K562 (cell line): ENCODE data around the gene TMEM205. TPM values are rescaled to one million over a fixed set of nuclear protein-coding genes. Genes with fewer than 3 reads are reported as not detected.

Source experiments
- ARID3B ChIP-seq: fragments of 250-450 bp; sonication (Bioruptor Pico); IDR thresholded peaks from 2 replicates; pipeline ENCODE4 v1.4.0; 2020; ENCODE audit warnings: borderline replicate concordance
- CCNT2 ChIP-seq: IDR thresholded peaks from 2 replicates; pipeline ENCODE4 v1.6.1; 2011; ENCODE audit warnings: borderline replicate concordance, low read depth, mild to moderate bottlenecking, moderate library complexity, mixed read lengths, low read length; ENCODE audit not compliant: insufficient read length; ENCODE audit errors: extremely low read depth
- ETV1 ChIP-seq: fragments of 450-650 bp; conservative IDR thresholded peaks from 2 replicates; pipeline ENCODE4 v1.6.1; 2016; ENCODE audit warnings: missing genetic modification characterization, control low read depth, low read depth, missing compliant biosample characterization
- HES1 ChIP-seq: fragments of 450-650 bp; IDR thresholded peaks from 2 replicates; pipeline ENCODE4 v1.6.1; 2016; ENCODE audit warnings: low read depth, mild to moderate bottlenecking, moderate library complexity
- HNRNPUL1 ChIP-seq: fragments of 200-400 bp; formaldehyde crosslinking; IDR thresholded peaks from 2 replicates; pipeline ENCODE4 v1.6.1; 2017; ENCODE audit warnings: low read length
- MECOM ChIP-seq: fragments of 250-450 bp; sonication (Bioruptor Pico); IDR thresholded peaks from 2 replicates; pipeline ENCODE4 v1.8.0; 2022; ENCODE audit warnings: inconsistent platforms
- POLR2G ChIP-seq: fragments of 200-400 bp; formaldehyde crosslinking; IDR thresholded peaks from 2 replicates; pipeline ENCODE4 v1.6.1; 2017; ENCODE audit warnings: low read depth, mild to moderate bottlenecking, antibody characterized with exemption, low read length, moderate library complexity
- PRDM10 ChIP-seq: fragments of 450-650 bp; IDR thresholded peaks from 2 replicates; pipeline ENCODE4 v1.6.1; 2018; ENCODE audit not compliant: partially characterized antibody
- PTTG1 ChIP-seq: fragments of 450-650 bp; IDR thresholded peaks from 2 replicates; pipeline ENCODE4 v1.6.1; 2016; ENCODE audit warnings: low read depth, mild to moderate bottlenecking, missing genetic modification characterization, missing compliant biosample characterization
- RNF219 ChIP-seq: fragments of 250-450 bp; sonication (Bioruptor Pico); IDR thresholded peaks from 2 replicates; pipeline ENCODE4 v1.5.0; 2022; ENCODE audit warnings: mild to moderate bottlenecking
- SRSF1 ChIP-seq: fragments of 200-400 bp; formaldehyde crosslinking; IDR thresholded peaks from 2 replicates; pipeline ENCODE4 v1.6.1; 2017; ENCODE audit warnings: mild to moderate bottlenecking, low read depth, low read length, moderate library complexity
- STAT5B ChIP-seq: fragments of 250-450 bp; sonication (Bioruptor Pico); IDR thresholded peaks from 2 replicates; pipeline ENCODE4 v1.8.0; 2021; ENCODE audit warnings: mild to moderate bottlenecking, inconsistent platforms
- U2AF1 ChIP-seq: fragments of 200-400 bp; formaldehyde crosslinking; optimal IDR thresholded peaks from 2 replicates; pipeline ENCODE3; 2017; ENCODE audit warnings: mild to moderate bottlenecking, low read depth, low read length, moderate library complexity
- XRCC3 ChIP-seq: fragments of 450-650 bp; IDR thresholded peaks from 2 replicates; pipeline ENCODE4 v1.6.1; 2017; ENCODE audit warnings: mild to moderate bottlenecking, moderate library complexity
- ZNF311 ChIP-seq: fragments of 250-450 bp; sonication (Bioruptor Pico); IDR thresholded peaks from 2 replicates; pipeline ENCODE4 v1.4.0; 2020; ENCODE audit warnings: mild to moderate bottlenecking, moderate library complexity
- ZNF830 ChIP-seq: fragments of 250-450 bp; sonication (Bioruptor Pico); IDR thresholded peaks from 2 replicates; pipeline ENCODE4 v1.5.0; 2021; ENCODE audit warnings: mild to moderate bottlenecking
- polyA plus RNA-seq, 8 experiments: library from polyadenylated mRNA; depleted of rRNA in 4 of 8; stranded (reverse) in 5 of 8; unstranded in 3 of 8; fragments of >200 nt; fragmentation: Nextera tagmentation in 2 of 8; fragmentation: Illumina TruSeq in 1 of 8; extraction: Ambion mirVana in 2 of 8; extraction: Trizol in 1 of 8; gene quantifications; 2 replicates each; pipeline versions ENCODE4 v1.2.1 to v1.2.3, GENCODE V29; 2011 to 2014; ENCODE audit warnings: inconsistent platforms in 1 of 8, missing spikeins in 1 of 8
- total RNA-seq, 7 experiments: library from RNA; depleted of rRNA in 6 of 7; stranded (reverse); fragments of >200 nt in 6 of 7; fragmentation: Illumina TruSeq in 2 of 7; extraction: Trizol in 2 of 7; gene quantifications; 2 replicates each; pipeline versions ENCODE4 v1.2.1 to v1.2.3, GENCODE V29; 2011 to 2021; ENCODE audit warnings: low replicate concordance in 1 of 7
- TF ChIP-seq, protein P1 (sequence below): sonication (generic); formaldehyde crosslinking; IDR thresholded peaks from 2 replicates; pipeline ENCODE4 v1.9.0; 2022; ENCODE audit warnings: mild to moderate bottlenecking, missing genetic modification reagents
- TF ChIP-seq, protein P2 (sequence below), 2 experiments: fragments of 250-450 bp in 1 of 2; fragments of 450-650 bp in 1 of 2; sonication (Bioruptor Pico) in 1 of 2; IDR thresholded peaks; 2 replicates each; pipeline versions ENCODE4 v1.6.1 to v1.8.0; 2016 to 2021; ENCODE audit warnings: mild to moderate bottlenecking in 2 of 2, moderate library complexity in 2 of 2, missing compliant biosample characterization in 1 of 2, missing genetic modification characterization in 1 of 2

TMEM205 gene
- total and polyA plus RNA-seq, 9 of the 15 experiments (the other 6 are each of a cell fraction or from before 2014, with no cell fraction given), result 21.3 to 81.5 (median 44.1) TPM

GRCh38 chr19:11361037-11361770 is 15.1 kb upstream of the TMEM205 start (continued):
- TF ChIP-seq MECOM, result no peak
- TF ChIP-seq, protein P1, sequence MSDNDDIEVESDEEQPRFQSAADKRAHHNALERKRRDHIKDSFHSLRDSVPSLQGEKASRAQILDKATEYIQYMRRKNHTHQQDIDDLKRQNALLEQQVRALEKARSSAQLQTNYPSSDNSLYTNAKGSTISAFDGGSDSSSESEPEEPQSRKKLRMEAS (CRISPR knock-in tag), result peak; percentile 84
- TF ChIP-seq ZNF311 (CRISPR knock-in tag), result no peak
- TF ChIP-seq PRDM10, result no peak
- 0 out of 2 replicates have a peak, but pooled peaks have one; percentile 14 for TF ChIP-seq ARID3B (CRISPR knock-in tag)
- TF ChIP-seq RNF219 (CRISPR knock-in tag), result no peak
- TF ChIP-seq HNRNPUL1, result no peak
- TF ChIP-seq STAT5B (CRISPR knock-in tag), result no peak
- TF ChIP-seq, protein P2, sequence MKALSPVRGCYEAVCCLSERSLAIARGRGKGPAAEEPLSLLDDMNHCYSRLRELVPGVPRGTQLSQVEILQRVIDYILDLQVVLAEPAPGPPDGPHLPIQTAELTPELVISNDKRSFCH (CRISPR knock-in tag; IDR thresholded peaks at IDR 0.05), result no peak
- TF ChIP-seq, protein P2 (tag; IDR thresholded peaks at IDR 0.05), result no peak
- no peak for TF ChIP-seq CCNT2
- TF ChIP-seq ETV1 (tag), result no peak
- TF ChIP-seq HES1, result no peak
- TF ChIP-seq POLR2G, result peak; percentile 64
- TF ChIP-seq ZNF830 (CRISPR knock-in tag), result no peak
- no peak for TF ChIP-seq PTTG1 (tag)
- no peak for TF ChIP-seq XRCC3
- TF ChIP-seq SRSF1, result no peak
- TF ChIP-seq U2AF1, result no peak
- TF ChIP-seq, all 486 proteins: peak for 23
